CD4-positive, alpha-beta T cell treated with Interleukin-10 for 1 hour (primary cell): Measurements from ENCODE around the gene ZNF124.
A peak's percentile ranks its signal among the peaks of the same experiment; 100 is the strongest.
"Not testable (repeated sequence)": the region's sequence is repeated elsewhere in the genome, so short reads cannot be mapped to it uniquely, and the experiment has no call there.

ENCODE experiments used
- DNase-seq: peaks from one replicate; pipeline ENCODE4 v3.0.0-alpha.2; 2020

The ZNF124 gene

DNA sequence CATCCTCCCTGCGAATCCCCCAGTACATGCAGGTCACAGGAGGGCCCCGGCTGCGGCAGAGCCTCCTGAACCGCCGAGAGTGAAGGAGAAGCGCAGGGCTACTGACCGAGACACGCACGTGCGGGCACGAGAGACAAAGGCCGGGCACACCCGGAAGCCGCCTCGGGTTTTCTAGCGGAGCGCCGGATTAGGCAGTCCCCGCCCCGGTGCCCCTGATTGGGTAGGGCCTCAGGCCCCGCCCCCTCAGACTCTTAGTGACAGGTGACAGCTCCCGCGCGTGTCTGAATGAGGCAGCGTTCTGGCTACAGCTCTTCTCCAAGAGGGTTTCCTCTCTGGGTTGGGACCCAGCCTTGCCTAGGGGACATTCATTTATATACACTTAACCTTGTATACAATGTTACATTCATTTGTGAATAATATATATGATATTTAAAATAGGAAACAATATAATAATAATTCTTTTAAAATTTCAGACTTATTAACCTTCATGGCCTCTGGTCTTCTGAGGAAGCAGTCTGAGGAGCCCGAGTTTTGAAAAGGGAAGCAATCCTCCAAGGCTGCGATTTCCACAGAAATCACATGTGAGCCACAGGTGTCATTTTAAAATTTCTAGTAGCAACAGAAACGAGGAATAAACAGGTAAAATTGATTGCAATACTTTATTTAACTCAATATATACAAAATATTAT, at the start of gene ZNF124:
Gene ZNF124, minus strand, starts transcription at position 146 of the 689 bp plus-strand sequence. Its CDS starts 143 bp downstream, at position 3.
- peak; percentile 8 for DNase-seq

GRCh38 chr1:247220280-247220679, 48.5 kb upstream of the ZNF124 start:
- not testable (repeated sequence) for DNase-seq

- no peak for DNase-seq
Observed at GRCh38 chr1:247218121-247218651, 46.4 kb upstream of the ZNF124 start.

DNA sequence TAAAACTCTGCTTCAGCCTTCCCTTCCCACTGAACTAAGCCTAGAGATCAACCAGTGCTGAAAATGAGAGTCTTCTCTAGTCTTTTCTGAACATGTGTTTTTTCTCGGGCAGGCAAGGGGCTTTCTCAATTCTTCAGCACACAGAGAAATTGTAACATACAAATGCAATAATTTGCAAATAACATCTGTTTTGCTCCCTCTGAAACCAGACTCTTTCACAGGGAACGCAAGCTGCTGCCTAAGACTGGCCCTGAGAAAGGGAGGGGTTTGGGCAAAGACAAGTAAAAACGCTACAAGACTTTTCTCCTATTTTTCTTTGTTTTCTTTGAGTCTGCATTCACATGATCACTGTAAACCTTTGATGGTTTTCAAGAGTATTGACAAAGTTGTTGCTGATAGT, 44.4 kb upstream of the ZNF124 start:
- no peak for DNase-seq

GRCh38 chr1:247212627-247213617, 41.1 kb upstream of the ZNF124 start:
- DNase-seq = no peak

DNA sequence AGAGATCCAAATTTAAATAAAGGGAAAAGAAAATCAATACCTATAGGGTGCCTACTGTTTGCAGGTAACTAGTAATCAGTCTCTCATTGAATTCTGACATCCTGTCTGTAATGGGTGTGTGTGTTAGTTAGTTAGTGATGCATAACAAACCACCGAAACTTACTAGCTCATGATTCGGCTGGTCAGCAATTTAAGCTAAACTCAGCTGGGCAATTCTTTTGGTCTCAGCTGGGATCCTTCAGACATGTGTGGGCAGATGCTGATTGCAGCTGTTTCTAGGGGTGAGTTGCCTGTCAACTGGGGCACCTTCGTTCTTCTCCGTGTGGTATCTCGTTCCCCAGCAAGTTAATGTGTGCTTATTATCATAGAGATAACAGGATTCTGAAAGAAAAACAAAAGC, 40.2 kb upstream of the ZNF124 start:
- no peak for DNase-seq

DNA sequence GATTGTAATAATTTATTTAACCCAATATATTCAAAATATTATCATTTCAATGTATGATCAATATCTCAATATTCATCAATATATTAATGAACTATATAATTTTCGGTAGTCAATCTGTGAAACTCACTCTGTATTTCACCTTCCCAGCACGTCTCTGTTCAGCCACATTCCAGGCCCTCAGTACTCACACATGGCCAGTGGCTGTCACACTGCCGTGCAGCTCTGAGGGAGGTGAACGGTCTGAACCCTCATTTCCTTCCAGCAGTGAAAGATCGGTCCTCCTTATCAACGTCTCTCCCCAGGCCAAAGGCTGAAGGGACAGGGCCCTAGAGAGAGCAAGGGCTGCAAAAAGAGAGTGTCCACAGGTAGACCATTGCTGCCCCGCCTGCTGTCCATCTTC, 39.5 kb upstream of the ZNF124 start:
- DNase-seq = no peak

GRCh38 chr1:247210376-247211117, 38.7 kb upstream of the ZNF124 start:
- DNase-seq = peak; percentile 93

- DNase-seq = no peak
Observed at GRCh38 chr1:247210062-247210375, 38.2 kb upstream of the ZNF124 start.

- peak; percentile 17 for DNase-seq
Observed at GRCh38 chr1:247209396-247209795, 37.6 kb upstream of the ZNF124 start.

DNA sequence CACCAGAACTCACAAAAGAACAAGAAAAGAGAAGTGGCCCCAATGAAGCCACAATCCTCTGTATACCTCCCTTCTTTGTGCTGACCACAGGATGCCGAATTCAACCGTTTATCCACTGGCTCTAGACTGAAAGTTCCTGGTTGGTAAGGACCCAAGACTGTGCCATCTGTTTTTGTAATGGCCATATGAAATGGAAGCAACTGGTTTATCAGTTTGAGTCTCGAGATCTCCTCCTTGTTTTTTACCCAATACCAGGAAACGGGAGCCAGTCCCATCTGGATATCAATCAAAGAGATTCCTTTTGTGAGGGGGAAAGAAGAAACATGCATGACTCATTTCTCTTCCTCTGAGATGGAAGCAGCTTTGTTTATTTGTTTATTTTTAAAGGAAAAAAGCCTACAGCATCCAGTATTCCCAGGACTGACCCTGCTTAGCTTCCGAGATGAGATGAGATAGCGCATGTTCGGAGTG, 32.4 kb upstream of the ZNF124 start:
- DNase-seq = no peak

- DNase-seq = no peak
Observed at GRCh38 chr1:247198781-247199180, 27.0 kb upstream of the ZNF124 start.

- no peak for DNase-seq
Observed at GRCh38 chr1:247193958-247194357, 22.1 kb upstream of the ZNF124 start.

DNA sequence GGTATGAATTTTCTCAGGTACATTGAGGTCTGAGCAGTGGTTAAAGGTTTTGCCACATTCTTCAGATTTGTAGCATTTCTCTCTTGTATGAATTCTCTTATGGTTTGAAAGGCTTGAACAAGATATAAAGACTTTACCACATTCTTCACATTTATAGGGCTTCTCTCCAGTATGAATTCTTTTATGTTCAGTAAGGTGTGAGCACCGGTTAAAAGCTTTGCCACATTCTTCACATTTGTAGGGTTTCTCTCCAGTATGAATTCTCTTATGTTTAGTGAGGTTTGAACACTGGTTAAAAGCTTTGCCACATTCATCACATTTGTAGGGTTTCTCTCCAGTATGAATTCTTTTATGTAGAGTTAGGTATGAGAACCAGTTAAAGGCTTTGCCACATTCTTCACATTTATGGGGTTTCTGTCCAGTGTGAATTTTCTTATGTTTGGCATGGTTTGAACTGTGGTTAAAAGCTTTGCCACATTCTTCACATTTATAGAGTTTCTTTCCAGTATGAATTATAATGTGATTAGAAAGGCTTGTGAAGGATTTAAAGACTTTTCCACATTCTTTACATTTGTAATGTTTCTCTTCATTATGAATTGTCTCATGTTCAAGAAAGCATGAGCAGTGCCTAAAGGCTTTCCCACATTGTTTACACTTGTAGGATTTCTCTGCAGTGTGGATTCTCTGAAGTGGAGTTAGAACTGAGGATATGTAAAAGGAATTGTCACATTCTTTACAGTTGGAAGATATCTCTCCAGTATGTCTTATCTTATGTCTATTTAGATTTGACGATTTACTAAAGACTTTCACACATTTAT, 18.4 kb upstream of the ZNF124 start:
- DNase-seq = no peak

DNA sequence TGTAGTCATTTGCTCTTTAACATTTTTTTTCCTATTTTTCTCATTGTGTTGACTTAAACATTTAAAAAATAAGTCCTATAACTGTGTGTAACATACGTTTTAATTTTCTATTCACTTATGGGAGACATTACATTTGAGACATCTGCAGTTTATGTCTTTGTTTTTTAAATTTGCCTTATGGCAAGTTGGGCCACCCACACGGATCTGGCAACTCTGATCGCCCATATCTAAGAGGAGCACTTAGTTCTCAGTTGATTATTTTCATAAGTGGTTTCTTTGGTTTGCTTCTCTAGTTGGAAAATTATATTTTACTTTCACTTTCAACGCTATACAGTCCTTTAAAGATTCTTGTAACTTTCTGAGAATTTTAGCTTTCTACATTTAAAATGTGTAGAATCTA, 13.8 kb upstream of the ZNF124 start:
- no peak for DNase-seq

GRCh38 chr1:247184254-247184653, 12.4 kb upstream of the ZNF124 start:
- DNase-seq = no peak

DNA sequence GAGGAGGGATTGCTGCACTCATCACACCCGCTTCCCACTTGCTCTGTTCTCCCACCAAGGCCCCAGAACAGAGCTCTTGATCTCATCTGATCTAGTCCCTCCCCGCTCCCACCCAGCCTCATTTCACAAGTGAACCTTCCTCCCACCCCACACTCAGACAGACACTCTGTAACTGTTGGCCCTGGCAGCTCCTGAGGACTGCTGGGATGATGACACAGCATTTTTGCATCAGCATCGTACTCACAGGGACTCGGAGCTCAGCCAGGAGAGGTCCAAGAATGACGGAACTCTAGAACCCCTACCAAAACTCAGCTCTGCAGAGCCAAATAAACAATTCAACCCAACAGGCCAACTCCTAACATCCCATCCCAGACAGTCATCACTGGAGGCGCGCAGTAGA, 11.2 kb upstream of the ZNF124 start:
- no peak for DNase-seq

DNA sequence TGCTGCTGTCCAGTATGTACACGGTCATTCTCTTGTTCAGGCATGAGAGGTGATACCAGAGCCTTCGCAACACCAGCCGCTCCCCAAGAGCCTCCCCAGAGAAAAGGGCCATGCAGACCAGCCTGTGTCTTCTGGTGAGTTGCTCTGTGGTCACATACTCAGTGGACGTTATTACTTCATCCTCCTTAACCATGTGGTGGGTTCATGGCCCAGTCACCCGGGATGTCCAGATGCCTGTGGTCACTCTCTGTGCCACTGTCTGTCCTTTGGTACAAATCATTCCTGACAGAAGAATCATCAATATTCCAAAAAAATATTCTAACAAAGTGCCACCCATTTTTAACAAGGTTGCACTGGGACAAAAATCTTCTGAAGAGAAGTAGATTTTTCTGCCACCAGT, 8.8 kb upstream of the ZNF124 start:
- no peak for DNase-seq

DNA sequence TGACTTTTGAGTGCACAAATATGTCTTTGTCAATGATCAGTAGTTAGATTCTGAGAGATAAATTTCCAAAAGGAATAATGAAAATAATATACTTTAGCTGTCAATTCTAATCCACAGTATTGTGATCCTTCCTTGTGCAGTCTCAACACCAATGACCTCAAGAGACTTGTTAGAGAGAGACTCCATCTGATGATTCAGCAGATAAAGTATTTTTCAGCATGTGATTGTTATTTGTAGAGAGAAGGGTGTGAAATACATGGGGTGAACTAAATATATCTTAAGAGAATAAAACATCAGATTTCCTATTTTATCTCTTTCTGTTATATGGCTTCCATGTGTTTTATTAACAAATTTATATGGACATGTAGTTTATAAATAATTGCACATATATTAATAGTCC, 5.9 kb upstream of the ZNF124 start:
- DNase-seq = no peak

- DNase-seq = no peak
Observed at GRCh38 chr1:247175458-247175857, 3.6 kb upstream of the ZNF124 start.

GRCh38 chr1:247173431-247173830, 1.6 kb upstream of the ZNF124 start:
- DNase-seq = no peak

DNA sequence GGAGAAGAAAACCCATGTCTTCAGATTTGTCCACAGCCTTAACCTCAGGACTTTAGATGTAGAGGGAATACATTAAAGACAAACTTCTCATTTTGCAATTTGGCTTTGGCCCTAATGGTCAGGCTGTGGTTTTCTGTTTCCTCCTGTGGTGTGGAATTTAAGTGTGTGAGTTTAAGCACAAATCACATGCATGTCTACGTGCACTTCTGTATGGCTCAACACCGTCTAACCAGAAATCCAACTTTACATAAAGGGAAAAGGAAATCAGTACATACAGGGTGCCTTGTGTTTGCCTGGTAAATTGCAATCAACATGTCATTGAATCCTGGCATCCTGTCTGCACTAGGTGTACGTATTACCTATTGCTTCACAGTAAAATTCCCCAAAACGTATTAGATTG, 1.2 kb upstream of the ZNF124 start:
- no peak for DNase-seq
